ENCODE measurements around the gene KIDINS220. TPM values are rescaled to one million over a fixed set of nuclear protein-coding genes. Genes with fewer than 3 reads are reported as not detected.
A peak's percentile ranks its signal among the peaks of the same experiment; 100 is the strongest.

The KIDINS220 gene
- total RNA-seq, 1 donor = 89.7 TPM

GRCh38 chr2:8848328-8849100 lies 11.1 kb upstream of the KIDINS220 start:
- H3K4me3 ChIP-seq (ENCODE audit: low read depth, low read length) = no peak overlapping the region
- no peak for DNase-seq (ENCODE audit: low read depth)
- TF ChIP-seq CTCF (IDR thresholded peaks at IDR 0.05; ENCODE audit: insufficient read depth, low read length) = no peak

GRCh38 chr2:8847400-8847799 lies 10.0 kb upstream of the KIDINS220 start:
- TF ChIP-seq CTCF (IDR thresholded peaks at IDR 0.05; ENCODE audit: insufficient read depth, low read length) = no peak
- H3K4me3 ChIP-seq (ENCODE audit: low read depth, low read length) = no peak overlapping the region
- peak; percentile 47 for DNase-seq (ENCODE audit: low read depth)

- no peak for TF ChIP-seq CTCF (IDR thresholded peaks at IDR 0.05; ENCODE audit: insufficient read depth, low read length)
- DNase-seq (ENCODE audit: low read depth) = no peak
- no peak overlapping the region for H3K4me3 ChIP-seq (ENCODE audit: low read depth, low read length)
Observed at GRCh38 chr2:8841932-8842331, 4.5 kb upstream of the KIDINS220 start.

- no peak for DNase-seq (ENCODE audit: low read depth)
- TF ChIP-seq CTCF (IDR thresholded peaks at IDR 0.05; ENCODE audit: insufficient read depth, low read length) = no peak
- no peak overlapping the region for H3K4me3 ChIP-seq (ENCODE audit: low read depth, low read length)
Observed at GRCh38 chr2:8840475-8841091, 3.2 kb upstream of the KIDINS220 start.

- no peak for TF ChIP-seq CTCF (IDR thresholded peaks at IDR 0.05; ENCODE audit: insufficient read depth, low read length)
- DNase-seq (ENCODE audit: low read depth) = no peak
- no peak overlapping the region for H3K4me3 ChIP-seq (ENCODE audit: low read depth, low read length)
Observed at GRCh38 chr2:8839189-8839965, 2.0 kb upstream of the KIDINS220 start.

GRCh38 chr2:8837795-8838140 lies 355 bp upstream of the KIDINS220 start:
- no peak for TF ChIP-seq CTCF (IDR thresholded peaks at IDR 0.05; ENCODE audit: insufficient read depth, low read length)
- H3K4me3 ChIP-seq (ENCODE audit: low read depth, low read length) = peak overlapping the region; percentile 35
- DNase-seq (ENCODE audit: low read depth) = no peak

All from fibroblast of the aortic adventitia (primary cell).